Thyroid gland (tissue), 4 donors: Measurements from ENCODE around the gene KIF1B.

ENCODE experiments used
- CTCF ChIP-seq, 6 experiments: fragments of 200-600 bp in 3 of 6; fragments of 450-650 bp in 3 of 6; sonication (generic) in 3 of 6; IDR thresholded peaks; one replicate each; pipeline ENCODE4 v1.5.1; 2016 to 2019; ENCODE audit warnings: antibody characterized with exemption in 6 of 6, mild to moderate bottlenecking in 2 of 6, inconsistent platforms in 1 of 6, moderate library complexity in 1 of 6
- POLR2A ChIP-seq, 2 donors: fragments of 450-650 bp; IDR thresholded peaks; one replicate each; pipeline ENCODE4 v1.6.1; 2017; ENCODE audit warnings: antibody characterized with exemption in 2 of 2, mild to moderate bottlenecking in 2 of 2, moderate library complexity in 1 of 2

- no peak for TF ChIP-seq POLR2A (IDR thresholded peaks at IDR 0.05)
- TF ChIP-seq CTCF (IDR thresholded peaks at IDR 0.05) = no peak
Measured at GRCh38 chr1:10171995-10172669, 38.2 kb upstream of the KIF1B start.
